ENCODE results near the gene SAMD11. TPM values are rescaled to one million over a fixed set of nuclear protein-coding genes. Genes with fewer than 3 reads are reported as not detected.

SAMD11 gene
- total and polyA plus RNA-seq, 9 donors = 0.85 to 10.6 (median 2.3) TPM

DNA sequence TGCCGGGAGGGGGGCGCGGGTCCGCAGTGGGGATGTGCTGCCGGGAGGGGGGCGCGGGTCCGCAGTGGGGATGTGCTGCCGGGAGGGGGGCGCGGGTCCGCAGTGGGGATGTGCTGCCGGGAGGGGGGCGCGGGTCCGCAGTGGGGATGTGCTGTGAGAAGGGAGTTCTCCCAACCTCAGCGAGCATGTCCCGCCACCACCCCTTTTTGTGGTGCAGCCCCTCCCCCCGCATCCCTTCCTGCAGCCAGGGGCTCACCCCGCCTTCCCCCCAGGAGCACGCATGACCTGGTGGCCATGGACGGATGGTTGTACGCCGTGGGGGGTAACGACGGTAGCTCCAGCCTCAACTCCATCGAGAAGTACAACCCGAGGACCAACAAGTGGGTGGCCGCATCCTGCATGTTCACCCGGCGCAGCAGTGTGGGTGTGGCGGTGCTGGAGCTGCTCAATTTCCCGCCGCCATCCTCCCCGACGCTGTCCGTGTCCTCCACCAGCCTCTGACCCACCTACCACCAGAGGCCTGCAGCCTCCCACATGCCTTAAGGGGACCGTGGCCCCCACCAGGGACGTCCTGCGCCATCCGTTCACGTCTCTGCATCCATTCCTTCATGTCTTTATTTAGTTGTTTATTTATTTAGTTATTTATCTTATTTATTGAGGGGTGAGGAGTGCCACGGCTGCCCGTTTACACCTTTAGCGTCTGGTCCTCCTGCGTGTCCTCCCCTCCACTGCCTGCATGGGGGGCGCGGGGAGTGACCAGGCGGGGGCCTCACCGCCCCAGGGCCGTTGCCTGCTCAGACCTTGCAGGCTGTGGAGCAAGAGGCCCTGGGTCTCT lies 41.2 kb downstream of the SAMD11 start:
- Histone ChIP-seq H3K9me3 (no peaks in the 10 kb centered on the region), H3K4me3 (no peak overlapping the region), H3K4me1 (ENCODE audit: insufficient read depth) (no peaks in the 10 kb centered on the region), H3K36me3 (no peaks in the 10 kb centered on the region), H3K27me3 (no peaks in the 10 kb centered on the region), H3K27ac (no peak overlapping the region)
- TF ChIP-seq POLR2A (IDR thresholded peaks at IDR 0.05) = no peak
- WGBS, 3 donors = 85 to 90% (median 88%) methylated on average over 40 to 42 of the region's 51 CpGs
- intact Hi-C loops (cut with DNase I) = no loop called here
- DNase-seq = no peak

DNA sequence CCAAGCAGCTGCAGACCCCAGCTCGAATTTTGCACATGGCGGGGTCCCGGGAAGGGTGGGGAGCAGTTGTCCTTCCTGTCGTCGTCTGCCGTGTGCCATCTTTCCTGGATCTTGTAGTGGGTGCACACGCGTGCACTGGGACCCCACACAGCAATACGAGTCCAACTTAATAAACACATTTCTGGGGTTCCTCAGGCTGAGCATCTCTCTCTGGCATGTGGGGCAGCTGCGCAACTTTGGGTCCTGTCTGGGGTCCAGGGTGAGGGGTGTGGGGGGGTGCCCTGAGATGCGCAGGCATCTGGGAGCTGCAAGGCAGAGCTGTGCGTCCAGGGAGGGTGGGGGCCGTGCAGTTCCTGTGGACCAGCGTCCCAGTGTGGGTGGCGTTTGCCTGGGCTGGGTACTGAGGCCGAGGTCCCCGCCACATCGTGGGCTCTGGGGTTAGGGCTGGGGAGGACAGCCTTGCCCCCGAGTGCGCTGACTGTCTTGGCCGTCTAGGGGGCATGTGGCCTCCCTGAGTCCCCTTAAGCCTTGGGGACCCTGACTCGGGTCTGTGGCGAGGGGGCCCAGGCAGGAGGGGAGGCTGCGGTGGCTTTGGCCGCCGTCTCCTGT lies 41.9 kb downstream of the SAMD11 start:
- no peaks in the 10 kb centered on the region for H3K9me3 ChIP-seq
- H3K4me1 ChIP-seq (ENCODE audit: insufficient read depth) = no peaks in the 10 kb centered on the region
- TF ChIP-seq EP300 (IDR thresholded peaks at IDR 0.05) (no peak), POLR2A (IDR thresholded peaks at IDR 0.05) (no peak)
- TF ChIP-seq, protein P1, sequence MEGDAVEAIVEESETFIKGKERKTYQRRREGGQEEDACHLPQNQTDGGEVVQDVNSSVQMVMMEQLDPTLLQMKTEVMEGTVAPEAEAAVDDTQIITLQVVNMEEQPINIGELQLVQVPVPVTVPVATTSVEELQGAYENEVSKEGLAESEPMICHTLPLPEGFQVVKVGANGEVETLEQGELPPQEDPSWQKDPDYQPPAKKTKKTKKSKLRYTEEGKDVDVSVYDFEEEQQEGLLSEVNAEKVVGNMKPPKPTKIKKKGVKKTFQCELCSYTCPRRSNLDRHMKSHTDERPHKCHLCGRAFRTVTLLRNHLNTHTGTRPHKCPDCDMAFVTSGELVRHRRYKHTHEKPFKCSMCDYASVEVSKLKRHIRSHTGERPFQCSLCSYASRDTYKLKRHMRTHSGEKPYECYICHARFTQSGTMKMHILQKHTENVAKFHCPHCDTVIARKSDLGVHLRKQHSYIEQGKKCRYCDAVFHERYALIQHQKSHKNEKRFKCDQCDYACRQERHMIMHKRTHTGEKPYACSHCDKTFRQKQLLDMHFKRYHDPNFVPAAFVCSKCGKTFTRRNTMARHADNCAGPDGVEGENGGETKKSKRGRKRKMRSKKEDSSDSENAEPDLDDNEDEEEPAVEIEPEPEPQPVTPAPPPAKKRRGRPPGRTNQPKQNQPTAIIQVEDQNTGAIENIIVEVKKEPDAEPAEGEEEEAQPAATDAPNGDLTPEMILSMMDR (IDR thresholded peaks at IDR 0.05) = no peak
- no peak overlapping the region for H3K4me3 ChIP-seq
- H3K27ac ChIP-seq = no peak overlapping the region
- WGBS, 3 donors = 74 to 86% (median 81%) methylated on average over 26 of the region's 26 CpGs
- no peaks in the 10 kb centered on the region for H3K36me3 ChIP-seq
- no peaks in the 10 kb centered on the region for H3K27me3 ChIP-seq
- intact Hi-C loops (cut with DNase I) = no loop called here
- no peak for DNase-seq

DNA sequence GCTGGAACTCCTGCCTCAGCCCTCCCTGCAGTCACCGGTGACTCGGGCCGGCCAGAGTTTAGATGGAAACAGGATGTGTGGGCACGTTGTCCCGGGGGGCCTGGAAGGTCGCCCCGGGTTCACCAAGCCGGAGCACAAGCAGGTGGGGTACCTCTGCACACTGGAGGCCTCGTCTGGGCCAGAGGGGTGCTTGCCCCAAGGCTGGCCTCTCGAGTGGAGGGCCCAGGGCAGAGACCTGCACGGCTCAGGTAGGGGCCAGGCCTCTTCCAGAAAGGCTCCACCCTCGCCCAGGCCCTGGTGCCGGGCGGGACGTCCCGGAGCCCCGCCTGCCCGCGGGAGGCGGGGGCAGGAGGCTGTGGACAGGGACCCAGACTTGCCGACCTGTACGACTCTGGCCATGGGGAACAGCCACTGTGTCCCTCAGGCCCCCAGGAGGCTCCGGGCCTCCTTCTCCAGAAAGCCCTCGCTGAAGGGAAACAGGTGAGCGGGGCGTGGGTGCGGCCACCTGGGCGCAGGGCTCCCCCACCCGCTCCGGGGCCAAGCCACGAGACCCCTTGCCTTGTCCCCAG lies 42.5 kb downstream of the SAMD11 start, which contains the start of gene PLEKHN1:
Gene PLEKHN1 (plus strand): TSS at position 348 of the 569 bp plus-strand sequence. CDS start 50 bp downstream, at position 398.
- TF ChIP-seq POLR2A (IDR thresholded peaks at IDR 0.05) (no peak), EP300 (IDR thresholded peaks at IDR 0.05) (no peak)
- TF ChIP-seq, protein P1 (IDR thresholded peaks at IDR 0.05) = no peak
- WGBS, 3 donors = 9 to 15% (median 14%) methylated on average over 30 to 31 of the region's 31 CpGs
- H3K27me3 ChIP-seq = no peaks in the 10 kb centered on the region
- H3K4me3 ChIP-seq = peak within 1 kb of the TSS; percentile 41
- H3K36me3 ChIP-seq = no peaks in the 10 kb centered on the region
- intact Hi-C loops (cut with DNase I) = no loop called here
- no peak within 1 kb of the TSS for H3K27ac ChIP-seq
- no peaks in the 10 kb centered on the region for H3K9me3 ChIP-seq
- no peak for DNase-seq
- H3K4me1 ChIP-seq (ENCODE audit: insufficient read depth) = no peaks in the 10 kb centered on the region

DNA sequence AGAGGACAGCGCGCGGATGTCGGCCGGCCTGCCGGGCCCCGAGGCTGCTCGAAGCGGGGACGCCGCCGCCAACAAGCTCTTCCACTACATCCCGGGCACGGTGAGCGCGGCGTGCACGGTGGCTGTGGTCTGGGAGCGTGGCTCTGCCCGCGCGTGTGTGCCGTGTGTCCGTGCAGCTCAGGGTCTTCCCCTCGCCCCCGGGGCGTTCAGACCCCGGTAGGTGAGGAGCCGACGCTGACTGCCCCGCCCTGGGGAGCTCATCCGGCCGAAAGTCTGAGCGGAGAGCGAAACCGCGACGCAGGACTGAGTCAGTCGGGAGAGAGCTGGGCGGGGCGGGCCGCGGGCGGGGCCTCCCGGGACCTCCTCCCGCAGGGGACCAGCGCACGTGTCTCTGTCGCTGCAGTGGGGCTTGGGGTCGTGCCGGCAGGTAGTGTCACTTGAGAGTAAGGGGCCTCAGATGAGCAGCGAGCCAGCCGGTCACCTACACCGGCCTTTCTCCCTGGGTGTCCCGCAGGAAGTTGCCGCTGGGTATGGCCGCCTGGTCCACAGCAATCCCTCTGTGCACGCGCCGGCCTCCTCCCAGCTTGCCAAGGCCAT lies 43.1 kb downstream of the SAMD11 start:
- WGBS, 3 donors = 1% methylated on average over 52 to 60 of the region's 60 CpGs
- Histone ChIP-seq H3K4me1 (ENCODE audit: insufficient read depth) (no peaks in the 10 kb centered on the region), H3K27ac (no peak overlapping the region)

More for the DNA sequence above, 43.1 kb downstream of the SAMD11 start:
- H3K36me3 ChIP-seq = no peaks in the 10 kb centered on the region
- intact Hi-C loops (cut with DNase I) = no loop called here
- DNase-seq = peak in 3 of 5 donors; percentile 53 to 65 (median 63)
- H3K27me3 ChIP-seq = no peaks in the 10 kb centered on the region
- TF ChIP-seq EP300 (IDR thresholded peaks at IDR 0.05) (no peak), POLR2A (IDR thresholded peaks at IDR 0.05) (no peak)
- TF ChIP-seq, protein P1 (IDR thresholded peaks at IDR 0.05) = no peak
- H3K4me3 ChIP-seq = peak overlapping the region; percentile 41
- no peaks in the 10 kb centered on the region for H3K9me3 ChIP-seq
